HCT116 (cell line): Measurements from ENCODE around the gene TGFBR3. TPM values are rescaled to one million over a fixed set of nuclear protein-coding genes. Genes with fewer than 3 reads are reported as not detected.

ENCODE experiments used
- ATAC-seq: fragments of 200-7000 bp; cut with Tn5 transposase; 2 replicates; pipeline ENCODE4 v1.9.1; 2020; ENCODE audit warnings: mild to moderate bottlenecking, moderate library complexity
- BruUV-seq: library from RNA; stranded (reverse); fragments of 400-500 nt; replicated peaks from 2 replicates; lab custom pipeline; 2021; lab: Mats Ljungman, UMichigan
- CTCF ChIA-PET: fragments of 300-600 bp; sonication (Branson Sonifier 250); formaldehyde crosslinking; loops from one replicate; lab custom pipeline; 2021; ENCODE audit warnings: antibody characterized with exemption; lab: Charles Lee
- POLR2A ChIA-PET: fragments of 300-600, 350-600 bp; sonication (Branson Sonifier 250); formaldehyde crosslinking; loops from one replicate; lab custom pipeline; 2021; ENCODE audit warnings: antibody characterized with exemption; lab: Charles Lee
- RAD21 ChIA-PET, 2 experiments: fragments of 300-600 bp; sonication (Branson Sonifier 250); formaldehyde crosslinking; loops; one replicate each; lab custom pipeline; 2023; ENCODE audit warnings: low total read pairs in 2 of 2; ENCODE audit not compliant: uncharacterized antibody in 2 of 2, unreplicated experiment in 2 of 2, low non-redundant PET in 1 of 2; lab: Charles Lee
- DNase-seq: peaks from one replicate; pipeline ENCODE4 v3.0.0-alpha.2; 2010; ENCODE audit warnings: low read depth, low spot score
- H2AFZ ChIP-seq: fragments of 200-600 bp; shearing (Covaris generic), sonication (generic); 2 replicates; pipeline ENCODE4 v1.6.1; 2017; ENCODE audit warnings: low read depth, mixed run types, mixed read lengths, antibody characterized with exemption, low read length; ENCODE audit not compliant: poor library complexity, severe bottlenecking
- H3K27ac ChIP-seq: 2 replicates; pipeline ENCODE4 v1.5.1; 2012; ENCODE audit warnings: low read depth, low read length
- H3K27me3 ChIP-seq: fragments of 200-600 bp; sonication (generic); 2 replicates; pipeline ENCODE4 v1.6.1; 2016; ENCODE audit warnings: mixed run types, low read length, mixed read lengths; ENCODE audit not compliant: insufficient read depth
- H3K36me3 ChIP-seq, 2 experiments: fragments of 200-500 bp in 1 of 2; fragments of 200-600 bp in 1 of 2; sonication (Bioruptor generic) in 1 of 2; sonication (generic) in 1 of 2; 2 replicates each; pipeline versions ENCODE4 v1.5.1 to v1.6.1; 2014 to 2016; ENCODE audit warnings: low read length in 2 of 2, inconsistent platforms in 1 of 2, mixed read lengths in 1 of 2, mixed run types in 1 of 2; ENCODE audit not compliant: insufficient read depth in 2 of 2, control insufficient read depth in 1 of 2
- H3K4me1 ChIP-seq, 2 experiments: fragments of 200-600 bp in 1 of 2; sonication (generic) in 1 of 2; 2 replicates each; pipeline versions ENCODE4 v1.5.1 to v1.6.1; 2012 to 2017; ENCODE audit warnings: low read length in 2 of 2, inconsistent platforms in 1 of 2, mild to moderate bottlenecking in 1 of 2, mixed read lengths in 1 of 2, mixed run types in 1 of 2, moderate library complexity in 1 of 2; ENCODE audit not compliant: insufficient read depth in 2 of 2, control insufficient read depth in 1 of 2
- H3K4me2 ChIP-seq: fragments of 200-600 bp; sonication (generic); 2 replicates; pipeline ENCODE4 v1.6.1; 2017; ENCODE audit warnings: mixed run types, low read length, mixed read lengths
- H3K4me3 ChIP-seq, 2 experiments: fragments of 200-600 bp in 1 of 2; sonication (generic) in 1 of 2; replicated peaks in 1 of 2; 2 replicates each; pipeline ENCODE4 v1.5.1; 2011 to 2016; ENCODE audit warnings: low read length in 2 of 2, control low read depth in 1 of 2, low read depth in 1 of 2, mild to moderate bottlenecking in 1 of 2, mixed read lengths in 1 of 2, mixed run types in 1 of 2
- H3K79me2 ChIP-seq: fragments of 200-600 bp; sonication (generic); 2 replicates; pipeline ENCODE4 v1.6.1; 2017; ENCODE audit warnings: mild to moderate bottlenecking, mixed run types, low read length, moderate library complexity, mixed read lengths; ENCODE audit not compliant: insufficient read depth
- H3K9ac ChIP-seq: fragments of 200-600 bp; sonication (generic); 2 replicates; pipeline ENCODE4 v1.6.1; 2016; ENCODE audit warnings: low read length, mixed read lengths
- H3K9me2 ChIP-seq: fragments of 200-600 bp; sonication (generic), shearing (Covaris generic); 2 replicates; pipeline ENCODE4 v1.6.1; 2017; ENCODE audit warnings: mixed run types, mild to moderate bottlenecking, moderate library complexity; ENCODE audit not compliant: insufficient read depth
- H3K9me3 ChIP-seq, 2 experiments: fragments of 200-500 bp in 1 of 2; fragments of 200-600 bp in 1 of 2; sonication (Bioruptor generic) in 1 of 2; sonication (generic) in 1 of 2; 2 replicates each; pipeline ENCODE4 v1.6.1; 2014 to 2017; ENCODE audit warnings: low read length in 2 of 2, mixed read lengths in 2 of 2, inconsistent platforms in 1 of 2, low read depth in 1 of 2, mild to moderate bottlenecking in 1 of 2, mixed run types in 1 of 2, moderate library complexity in 1 of 2; ENCODE audit not compliant: control insufficient read depth in 1 of 2, insufficient read depth in 1 of 2
- H4K20me1 ChIP-seq: fragments of 200-600 bp; sonication (generic), shearing (Covaris generic); 2 replicates; pipeline ENCODE4 v1.6.1; 2017; ENCODE audit warnings: mixed run types, mild to moderate bottlenecking, moderate library complexity; ENCODE audit not compliant: insufficient read depth
- ATF3 ChIP-seq: IDR thresholded peaks from 2 replicates; pipeline ENCODE4 v1.6.1; 2012
- CEBPB ChIP-seq: IDR thresholded peaks from 2 replicates; pipeline ENCODE4 v1.6.1; 2012; ENCODE audit warnings: low read depth
- CTCF ChIP-seq, 3 experiments: fragments of 200-600 bp in 1 of 3; sonication (generic) in 1 of 3; IDR thresholded peaks in 2 of 3; conservative IDR thresholded peaks in 1 of 3; 2 replicates each; pipeline ENCODE4 v1.5.1; 2012 to 2017; ENCODE audit warnings: low read depth in 2 of 3, low read length in 2 of 3, antibody characterized with exemption in 1 of 3, borderline replicate concordance in 1 of 3, control low read depth in 1 of 3, mild to moderate bottlenecking in 1 of 3, mixed read lengths in 1 of 3, mixed run types in 1 of 3, moderate library complexity in 1 of 3; ENCODE audit not compliant: insufficient read depth in 1 of 3
- EZH2 ChIP-seq: fragments of 200-600 bp; sonication (generic); IDR thresholded peaks from 2 replicates; pipeline ENCODE4 v1.6.1; 2017; ENCODE audit warnings: antibody characterized with exemption, mixed run types
- POLR2A ChIP-seq: IDR thresholded peaks from 2 replicates; pipeline ENCODE4 v1.7.0; 2011; ENCODE audit warnings: borderline replicate concordance; ENCODE audit not compliant: insufficient read depth, insufficient read length; ENCODE audit errors: extremely low read depth
- POLR2AphosphoS5 ChIP-seq: IDR thresholded peaks from 2 replicates; pipeline ENCODE4 v1.6.1; 2011; ENCODE audit warnings: mild to moderate bottlenecking, low read depth, low read length, moderate library complexity
- RAD21 ChIP-seq: IDR thresholded peaks from 2 replicates; pipeline ENCODE4 v1.6.1; 2012; ENCODE audit warnings: low read depth, mild to moderate bottlenecking
- SP1 ChIP-seq: IDR thresholded peaks from 2 replicates; pipeline ENCODE4 v1.6.1; 2012; ENCODE audit warnings: low read depth
- SRF ChIP-seq: IDR thresholded peaks from 2 replicates; pipeline ENCODE4 v1.6.1; 2012; ENCODE audit warnings: low read depth
- ZBTB33 ChIP-seq: IDR thresholded peaks from 2 replicates; pipeline ENCODE4 v1.6.1; 2011; ENCODE audit warnings: mild to moderate bottlenecking, low read length, moderate library complexity; ENCODE audit not compliant: insufficient replicate concordance; ENCODE audit errors: extremely low read depth
- ZFX ChIP-seq: fragments of 450-650 bp; IDR thresholded peaks from 2 replicates; pipeline ENCODE4 v1.6.1; 2017
- intact Hi-C: fragments of 100-400 bp; cut with micrococcal nuclease; formaldehyde crosslinking; loops from 2 replicates; pipeline ENCODE4 v1.10.0; 2022
- total RNA-seq: library from RNA; stranded (reverse); gene quantifications from one replicate; pipeline ENCODE4 v1.2.1, GENCODE V29; 2021; ENCODE audit not compliant: unreplicated experiment

Gene TGFBR3
- total RNA-seq, 1 experiment from 2014 or later: 7.1 TPM

- Histone ChIP-seq H3K36me3 (no peaks in the 10 kb centered on the region), H3K9me2 (no peaks in the 10 kb centered on the region), H3K4me1 (peaks cover 0 to 10% of the 10 kb centered on the region in 2 experiments; a peak in 1 of 4 replicates), H3K79me2 (no peaks in the 10 kb centered on the region), H3K4me2 (no peak overlapping the region), H3K9me3 (no peaks in the 10 kb centered on the region), H2AFZ (no peak overlapping the region), H3K4me3 (no peak overlapping the region), H4K20me1 (no peaks in the 10 kb centered on the region), H3K27me3 (no peaks in the 10 kb centered on the region), H3K9ac (no peak overlapping the region), H3K27ac (no peak overlapping the region)
- no peak for TF ChIP-seq ZBTB33
- no peak for DNase-seq
- ChIA-PET CTCF (no interaction called here), POLR2A (no interaction called here), RAD21 (no interaction called here)
- intact Hi-C loops: no loop called here
- no peak for ATAC-seq
- no TSS peak for BruUV-seq
Observed at GRCh38 chr1:91771717-91772116, 114.2 kb downstream of the TGFBR3 start.

GRCh38 chr1:91770667-91771268 is 115.2 kb downstream of the TGFBR3 start:
- no peaks in the 10 kb centered on the region for H3K36me3 ChIP-seq
- CTCF ChIA-PET: no interaction called here
- no peak overlapping the region for H3K4me2 ChIP-seq
- RAD21 ChIA-PET: no interaction called here
- no peak for ATAC-seq
- BruUV-seq: no TSS peak
- no peak overlapping the region for H3K27ac ChIP-seq
- H2AFZ ChIP-seq: no peak overlapping the region
- no peaks in the 10 kb centered on the region for H3K27me3 ChIP-seq
- intact Hi-C loops: no loop called here
- H4K20me1 ChIP-seq: no peaks in the 10 kb centered on the region
- POLR2A ChIA-PET: no interaction called here
- no peaks in the 10 kb centered on the region for H3K79me2 ChIP-seq
- no peak overlapping the region for H3K9ac ChIP-seq
- H3K4me1 ChIP-seq: peaks cover 0 to 10% of the 10 kb centered on the region in 2 experiments; a peak in 1 of 4 replicates
- DNase-seq: no peak
- H3K4me3 ChIP-seq: no peak overlapping the region
- H3K9me3 ChIP-seq: no peaks in the 10 kb centered on the region
- H3K9me2 ChIP-seq: no peaks in the 10 kb centered on the region
- TF ChIP-seq CEBPB (no peak), SRF (no peak), POLR2AphosphoS5 (no peak), CTCF (IDR thresholded peaks at IDR 0.05 in 2 of 3, conservative IDR thresholded peaks at IDR 0.05 in 1 of 3; ENCODE audit: borderline replicate concordance in 1 of 3, insufficient read depth in 1 of 3, low read depth in 2 of 3, low read length in 2 of 3) (no peak), POLR2A (no peak), ZBTB33 (no peak), EZH2 (no peak), ZFX (no peak), ATF3 (no peak), RAD21 (no peak), SP1 (no peak)
